PC-3 (cell line): ENCODE results near the gene CASK.

Experiments
- CTCF ChIP-seq: fragments of 300-600 bp; sonication (generic); conservative IDR thresholded peaks from 2 replicates; pipeline ENCODE4 v1.5.1; 2017; ENCODE audit warnings: antibody characterized with exemption, low read depth, mild to moderate bottlenecking, low read length
- EZH2 ChIP-seq: fragments of 300-600 bp; sonication (generic); IDR thresholded peaks from one replicate; pipeline ENCODE4 v1.6.1; 2017; ENCODE audit warnings: antibody characterized with exemption, mild to moderate bottlenecking, low read length; ENCODE audit not compliant: unreplicated experiment

- TF ChIP-seq CTCF: no peak
- TF ChIP-seq EZH2: no peak
These were observed 255.7 kb downstream of the CASK start for GRCh38 chrX:41667631-41668030.
